GM12864 (cell line): ENCODE data around the gene VPS37C.

Experiments used
- DNase-seq: peaks from one replicate; pipeline ENCODE4 v3.0.0-alpha.2; 2011; ENCODE audit warnings: low read depth
- H3K4me3 ChIP-seq: 2 replicates; pipeline ENCODE4 v1.5.1; 2011; ENCODE audit warnings: mild to moderate bottlenecking, low read depth, low read length, control low read depth
- CTCF ChIP-seq: IDR thresholded peaks from 2 replicates; pipeline ENCODE4 v1.5.1; 2011; ENCODE audit warnings: low read depth, mild to moderate bottlenecking, moderate library complexity, low read length, control low read depth, inconsistent platforms; ENCODE audit errors: missing control alignments

Gene VPS37C

GRCh38 chr11:61163714-61164605 lies 2.7 kb upstream of the VPS37C start:
- no peak for DNase-seq
- H3K4me3 ChIP-seq: no peak overlapping the region; the same call in 1 of the 2 replicates
- TF ChIP-seq CTCF: no peak

- TF ChIP-seq CTCF: no peak
- no peak overlapping the region for H3K4me3 ChIP-seq
- DNase-seq: no peak
Measured at GRCh38 chr11:61163021-61163420, 1.8 kb upstream of the VPS37C start.

- peak; percentile 68 for DNase-seq
- no peak for TF ChIP-seq CTCF
Measured at GRCh38 chr11:61162092-61162941, 1.1 kb upstream of the VPS37C start.

GRCh38 chr11:61160487-61161189 lies 588 bp downstream of the VPS37C start:
- TF ChIP-seq CTCF: no peak
- DNase-seq: no peak
- H3K4me3 ChIP-seq: peak overlapping the region; percentile 62

More at GRCh38 chr11:61162092-61162941, 1.1 kb upstream of the VPS37C start:
- H3K4me3 ChIP-seq: peak overlapping the region; percentile 62

GRCh38 chr11:61158691-61159381 lies 2.4 kb downstream of the VPS37C start:
- no peak overlapping the region for H3K4me3 ChIP-seq
- DNase-seq: no peak
- TF ChIP-seq CTCF: no peak

GRCh38 chr11:61157743-61158142 lies 3.5 kb downstream of the VPS37C start:
- TF ChIP-seq CTCF: no peak
- H3K4me3 ChIP-seq: no peak overlapping the region
- no peak for DNase-seq
